HepG2 (cell line): ENCODE results near the gene GLIS2. TPM values are rescaled to one million over a fixed set of nuclear protein-coding genes. Genes with fewer than 3 reads are reported as not detected.

Experiments used
- FOXO1 ChIP-seq: sonication (generic); formaldehyde crosslinking; IDR thresholded peaks from 2 replicates; pipeline ENCODE4 v1.4.0; 2020; ENCODE audit warnings: missing genetic modification reagents
- GATAD1 ChIP-seq: IDR thresholded peaks from 2 replicates; pipeline ENCODE4 v1.6.1; 2016; ENCODE audit warnings: missing genetic modification reagents, missing compliant biosample characterization
- HDAC1 ChIP-seq: sonication (generic); formaldehyde crosslinking; IDR thresholded peaks from 2 replicates; pipeline ENCODE4 v1.5.1; 2020; ENCODE audit warnings: mild to moderate bottlenecking, missing genetic modification reagents
- NFYB ChIP-seq: sonication (generic); formaldehyde crosslinking; IDR thresholded peaks from 2 replicates; pipeline ENCODE4 v1.4.0; 2020; ENCODE audit warnings: missing genetic modification reagents
- NR1H2 ChIP-seq: sonication (generic); formaldehyde crosslinking; IDR thresholded peaks from 2 replicates; pipeline ENCODE4 v1.8.1; 2022; ENCODE audit warnings: low read depth, missing genetic modification reagents, borderline replicate concordance
- PHF5A ChIP-seq: IDR thresholded peaks from one replicate; pipeline ENCODE4 v1.6.1; 2018; ENCODE audit warnings: low read depth, missing genetic modification reagents; ENCODE audit not compliant: unreplicated experiment
- TRIM24 ChIP-seq: sonication (generic); formaldehyde crosslinking; IDR thresholded peaks from 2 replicates; pipeline ENCODE4 v1.8.0; 2022; ENCODE audit warnings: mild to moderate bottlenecking, missing genetic modification reagents
- WIZ ChIP-seq: sonication (generic); formaldehyde crosslinking; IDR thresholded peaks from 2 replicates; pipeline ENCODE4 v1.5.1; 2020; ENCODE audit warnings: mild to moderate bottlenecking, missing genetic modification reagents
- ZBTB3 ChIP-seq: sonication (generic); formaldehyde crosslinking; IDR thresholded peaks from 2 replicates; pipeline ENCODE4 v1.4.0; 2020; ENCODE audit warnings: low read depth, mild to moderate bottlenecking, moderate library complexity, missing genetic modification reagents, borderline replicate concordance
- ZFP37 ChIP-seq: sonication (generic); formaldehyde crosslinking; IDR thresholded peaks from 2 replicates; pipeline ENCODE4 v1.4.0; 2020; ENCODE audit warnings: missing genetic modification reagents, borderline replicate concordance
- ZNF484 ChIP-seq: sonication (generic); formaldehyde crosslinking; IDR thresholded peaks from 2 replicates; pipeline ENCODE4 v1.5.1; 2020; ENCODE audit warnings: mild to moderate bottlenecking, low read depth, missing genetic modification reagents, borderline replicate concordance
- ZNF589 ChIP-seq: sonication (generic); formaldehyde crosslinking; conservative IDR thresholded peaks from 2 replicates; pipeline ENCODE4 v1.8.0; 2022; ENCODE audit warnings: mild to moderate bottlenecking, moderate library complexity, missing genetic modification reagents
- ZNF788 ChIP-seq: sonication (generic); formaldehyde crosslinking; IDR thresholded peaks from 2 replicates; pipeline ENCODE4 v1.5.0; 2020; ENCODE audit warnings: mild to moderate bottlenecking, missing genetic modification reagents, borderline replicate concordance
- ZSCAN31 ChIP-seq: sonication (generic); formaldehyde crosslinking; IDR thresholded peaks from 2 replicates; pipeline ENCODE4 v1.5.0; 2020; ENCODE audit warnings: low read depth, mild to moderate bottlenecking, missing genetic modification reagents
- polyA plus RNA-seq, 8 experiments: library from polyadenylated mRNA; depleted of rRNA in 3 of 8; stranded (reverse) in 7 of 8; unstranded in 1 of 8; fragments of >200 nt; fragmentation: Illumina TruSeq in 4 of 8; extraction: Trizol in 4 of 8; gene quantifications; 2 replicates each; pipeline versions ENCODE4 v1.2.1 to v1.2.3, GENCODE V29; 2011 to 2016; ENCODE audit warnings: low read depth in 4 of 8, missing spikeins in 1 of 8, mixed read lengths in 1 of 8; ENCODE audit not compliant: insufficient read depth in 1 of 8
- total RNA-seq, 5 experiments: library from RNA; depleted of rRNA; stranded (reverse); fragments of >200 nt; fragmentation: Illumina TruSeq; extraction: Trizol; gene quantifications; 2 replicates each; pipeline ENCODE4 v1.2.3, GENCODE V29; 2016; ENCODE audit warnings: low read depth in 1 of 5
- TF ChIP-seq, protein P1 (sequence below): sonication (generic); formaldehyde crosslinking; IDR thresholded peaks from 2 replicates; pipeline ENCODE4 v1.4.0; 2020; ENCODE audit warnings: missing genetic modification reagents, mild to moderate bottlenecking, borderline replicate concordance
- TF ChIP-seq, protein P2 (sequence below): sonication (generic); formaldehyde crosslinking; IDR thresholded peaks from 2 replicates; pipeline ENCODE4 v1.5.1; 2020; ENCODE audit warnings: mild to moderate bottlenecking, moderate library complexity, missing genetic modification reagents
- TF ChIP-seq, protein P3 (sequence below): sonication (generic); formaldehyde crosslinking; IDR thresholded peaks from 2 replicates; pipeline ENCODE4 v1.8.1; 2022; ENCODE audit warnings: low read depth, mild to moderate bottlenecking, missing genetic modification reagents
- TF ChIP-seq, protein P4 (sequence below): sonication (generic); formaldehyde crosslinking; IDR thresholded peaks from 2 replicates; pipeline ENCODE4 v1.4.0; 2020; ENCODE audit warnings: missing genetic modification reagents

The GLIS2 gene
- total and polyA plus RNA-seq, 2 of the 13 experiments (the other 11 are each of a cell fraction or from before 2014, with no cell fraction given) = 0.28 to 0.29 TPM

DNA sequence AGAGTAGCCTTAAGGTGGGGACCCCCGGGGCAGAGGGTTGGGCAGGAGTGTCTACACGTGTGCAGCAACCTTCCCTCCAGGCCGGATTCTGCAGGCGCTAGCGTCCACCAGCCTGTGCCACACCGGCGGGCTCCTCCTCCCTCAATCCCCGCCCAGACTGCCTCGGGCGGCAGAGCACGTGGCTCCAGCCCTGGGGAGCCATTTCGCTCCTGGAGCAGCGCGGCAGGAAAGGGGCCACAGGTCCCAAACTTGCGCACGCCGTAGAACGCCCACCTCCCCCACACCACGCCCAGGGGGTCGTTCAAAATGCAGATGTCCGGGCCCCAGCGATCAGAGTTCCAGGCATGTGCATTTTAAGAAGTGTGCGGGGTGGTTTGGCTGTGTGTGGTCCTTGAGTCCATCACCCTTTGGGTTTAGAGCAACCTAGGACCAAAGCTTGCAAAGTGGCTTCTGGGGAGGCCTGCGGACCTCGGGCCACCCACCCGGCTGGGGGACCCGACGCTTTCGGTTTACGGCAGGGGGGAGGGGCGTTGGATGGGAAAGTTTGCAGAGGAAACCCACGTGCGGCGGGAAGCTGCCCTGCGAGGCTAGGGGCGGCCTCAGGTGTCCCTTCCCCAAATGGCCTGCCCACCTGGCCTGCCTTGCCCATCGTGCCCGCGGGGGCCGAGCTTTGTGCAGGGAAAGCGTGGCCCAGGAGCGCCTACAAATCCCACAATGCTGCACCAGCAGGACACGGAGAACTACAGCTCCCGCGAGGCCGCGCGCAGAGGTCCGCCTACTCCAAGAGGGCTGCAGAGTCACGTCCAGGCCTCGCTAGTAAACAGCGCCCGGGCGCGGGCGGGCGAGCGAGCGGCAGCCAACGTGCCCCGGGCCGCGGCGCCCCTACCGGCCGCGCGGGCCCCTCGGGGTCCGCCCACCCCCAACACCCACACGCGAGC, 44.4 kb upstream of the GLIS2 start (continued):
- TF ChIP-seq, protein P1, sequence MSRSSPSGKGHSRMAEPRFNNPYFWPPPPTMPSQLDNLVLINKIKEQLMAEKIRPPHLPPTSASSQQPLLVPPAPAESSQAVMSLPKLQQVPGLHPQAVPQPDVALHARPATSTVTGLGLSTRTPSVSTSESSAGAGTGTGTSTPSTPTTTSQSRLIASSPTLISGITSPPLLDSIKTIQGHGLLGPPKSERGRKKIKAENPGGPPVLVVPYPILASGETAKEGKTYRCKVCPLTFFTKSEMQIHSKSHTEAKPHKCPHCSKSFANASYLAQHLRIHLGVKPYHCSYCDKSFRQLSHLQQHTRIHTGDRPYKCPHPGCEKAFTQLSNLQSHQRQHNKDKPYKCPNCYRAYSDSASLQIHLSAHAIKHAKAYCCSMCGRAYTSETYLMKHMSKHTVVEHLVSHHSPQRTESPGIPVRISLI (CRISPR knock-in tag) = peak; percentile 52; the same call in 1 of the 2 replicates
- TF ChIP-seq ZSCAN31 (CRISPR knock-in tag) = peak; percentile 70; the same call in 1 of the 2 replicates
- TF ChIP-seq TRIM24 = no peak
- peak; percentile 79 for TF ChIP-seq HDAC1 (CRISPR knock-in tag)
- 0 out of 2 replicates have a peak, but pooled peaks have one; percentile 21 for TF ChIP-seq ZNF484 (CRISPR knock-in tag)
- no peak; the same call in 1 of the 2 replicates for TF ChIP-seq ZNF788 (CRISPR knock-in tag)
- TF ChIP-seq WIZ (CRISPR knock-in tag) = peak; percentile 44; the same call in 1 of the 2 replicates
- TF ChIP-seq GATAD1 (CRISPR knock-in tag) = peak; percentile 70
- TF ChIP-seq NR1H2 (CRISPR knock-in tag) = 0 out of 2 replicates have a peak, but pooled peaks have one; percentile 57
- TF ChIP-seq ZNF589 (CRISPR knock-in tag) = peak; percentile 81
- TF ChIP-seq, protein P2, sequence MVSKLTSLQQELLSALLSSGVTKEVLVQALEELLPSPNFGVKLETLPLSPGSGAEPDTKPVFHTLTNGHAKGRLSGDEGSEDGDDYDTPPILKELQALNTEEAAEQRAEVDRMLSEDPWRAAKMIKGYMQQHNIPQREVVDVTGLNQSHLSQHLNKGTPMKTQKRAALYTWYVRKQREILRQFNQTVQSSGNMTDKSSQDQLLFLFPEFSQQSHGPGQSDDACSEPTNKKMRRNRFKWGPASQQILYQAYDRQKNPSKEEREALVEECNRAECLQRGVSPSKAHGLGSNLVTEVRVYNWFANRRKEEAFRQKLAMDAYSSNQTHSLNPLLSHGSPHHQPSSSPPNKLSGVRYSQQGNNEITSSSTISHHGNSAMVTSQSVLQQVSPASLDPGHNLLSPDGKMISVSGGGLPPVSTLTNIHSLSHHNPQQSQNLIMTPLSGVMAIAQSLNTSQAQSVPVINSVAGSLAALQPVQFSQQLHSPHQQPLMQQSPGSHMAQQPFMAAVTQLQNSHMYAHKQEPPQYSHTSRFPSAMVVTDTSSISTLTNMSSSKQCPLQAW (CRISPR knock-in tag) = peak; percentile 25
- peak; percentile 92 for TF ChIP-seq FOXO1
- no peak for TF ChIP-seq ZFP37 (CRISPR knock-in tag)
- TF ChIP-seq, protein P3, sequence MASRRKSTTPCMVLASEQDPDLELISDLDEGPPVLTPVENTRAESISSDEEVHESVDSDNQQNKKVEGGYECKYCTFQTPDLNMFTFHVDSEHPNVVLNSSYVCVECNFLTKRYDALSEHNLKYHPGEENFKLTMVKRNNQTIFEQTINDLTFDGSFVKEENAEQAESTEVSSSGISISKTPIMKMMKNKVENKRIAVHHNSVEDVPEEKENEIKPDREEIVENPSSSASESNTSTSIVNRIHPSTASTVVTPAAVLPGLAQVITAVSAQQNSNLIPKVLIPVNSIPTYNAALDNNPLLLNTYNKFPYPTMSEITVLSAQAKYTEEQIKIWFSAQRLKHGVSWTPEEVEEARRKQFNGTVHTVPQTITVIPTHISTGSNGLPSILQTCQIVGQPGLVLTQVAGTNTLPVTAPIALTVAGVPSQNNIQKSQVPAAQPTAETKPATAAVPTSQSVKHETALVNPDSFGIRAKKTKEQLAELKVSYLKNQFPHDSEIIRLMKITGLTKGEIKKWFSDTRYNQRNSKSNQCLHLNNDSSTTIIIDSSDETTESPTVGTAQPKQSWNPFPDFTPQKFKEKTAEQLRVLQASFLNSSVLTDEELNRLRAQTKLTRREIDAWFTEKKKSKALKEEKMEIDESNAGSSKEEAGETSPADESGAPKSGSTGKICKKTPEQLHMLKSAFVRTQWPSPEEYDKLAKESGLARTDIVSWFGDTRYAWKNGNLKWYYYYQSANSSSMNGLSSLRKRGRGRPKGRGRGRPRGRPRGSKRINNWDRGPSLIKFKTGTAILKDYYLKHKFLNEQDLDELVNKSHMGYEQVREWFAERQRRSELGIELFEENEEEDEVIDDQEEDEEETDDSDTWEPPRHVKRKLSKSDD (CRISPR knock-in tag) = 0 out of 2 replicates have a peak, but pooled peaks have one; percentile 21
- TF ChIP-seq, protein P4, sequence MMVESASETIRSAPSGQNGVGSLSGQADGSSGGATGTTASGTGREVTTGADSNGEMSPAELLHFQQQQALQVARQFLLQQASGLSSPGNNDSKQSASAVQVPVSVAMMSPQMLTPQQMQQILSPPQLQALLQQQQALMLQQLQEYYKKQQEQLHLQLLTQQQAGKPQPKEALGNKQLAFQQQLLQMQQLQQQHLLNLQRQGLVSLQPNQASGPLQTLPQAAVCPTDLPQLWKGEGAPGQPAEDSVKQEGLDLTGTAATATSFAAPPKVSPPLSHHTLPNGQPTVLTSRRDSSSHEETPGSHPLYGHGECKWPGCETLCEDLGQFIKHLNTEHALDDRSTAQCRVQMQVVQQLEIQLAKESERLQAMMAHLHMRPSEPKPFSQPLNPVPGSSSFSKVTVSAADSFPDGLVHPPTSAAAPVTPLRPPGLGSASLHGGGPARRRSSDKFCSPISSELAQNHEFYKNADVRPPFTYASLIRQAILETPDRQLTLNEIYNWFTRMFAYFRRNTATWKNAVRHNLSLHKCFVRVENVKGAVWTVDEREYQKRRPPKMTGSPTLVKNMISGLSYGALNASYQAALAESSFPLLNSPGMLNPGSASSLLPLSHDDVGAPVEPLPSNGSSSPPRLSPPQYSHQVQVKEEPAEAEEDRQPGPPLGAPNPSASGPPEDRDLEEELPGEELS (CRISPR knock-in tag) = peak; percentile 42
- TF ChIP-seq PHF5A (CRISPR knock-in tag) = no peak
- TF ChIP-seq NFYB (CRISPR knock-in tag) = 0 out of 2 replicates have a peak, but pooled peaks have one; percentile 8
- 0 out of 2 replicates have a peak, but pooled peaks have one; percentile 50 for TF ChIP-seq ZBTB3 (CRISPR knock-in tag)
